Activated T-helper 1 cell treated with anti-CD3 and anti-CD28 coated beads, Interleukin-12 subunit alpha, Interleukin-12 subunit beta, Interleukin-2, Interleukin-4 antibody, amounts not matched to agents 30 ng/mL and 10 ng/mL and 1 ng/mL, durations not matched to agents 14 hours and 24 hours and 36 hours (primary cell): ENCODE data around the gene KRTAP5-2. TPM values are rescaled to one million over a fixed set of nuclear protein-coding genes. Genes with fewer than 3 reads are reported as not detected.
"Not testable (repeated sequence)": the region's sequence is repeated elsewhere in the genome, so short reads cannot be mapped to it uniquely, and the experiment has no call there.

ENCODE experiments used
- DNase-seq: peaks from one replicate; pipeline ENCODE4 v3.0.0; 2021; ENCODE audit warnings: low spot score
- H3K27ac Mint-ChIP-seq: one replicate; pipeline ENCODE4 v1.8.0; 2021; ENCODE audit warnings: mild to moderate bottlenecking, mixed read lengths
- H3K27me3 Mint-ChIP-seq: one replicate; pipeline ENCODE4 v1.8.0; 2022; ENCODE audit warnings: mild to moderate bottlenecking, moderate library complexity, mixed read lengths; ENCODE audit not compliant: insufficient read depth
- H3K36me3 Mint-ChIP-seq: one replicate; pipeline ENCODE4 v1.8.0; 2021; ENCODE audit warnings: low read depth, mixed read lengths
- H3K4me1 Mint-ChIP-seq: one replicate; pipeline ENCODE4 v1.8.0; 2021; ENCODE audit warnings: low read depth, mixed read lengths
- H3K4me3 Mint-ChIP-seq: one replicate; pipeline ENCODE4 v1.8.0; 2021; ENCODE audit warnings: mild to moderate bottlenecking, moderate library complexity, mixed read lengths
- H3K9me3 Mint-ChIP-seq: one replicate; pipeline ENCODE4 v1.8.0; 2021; ENCODE audit warnings: mixed read lengths
- intact Hi-C: fragments of 100-400 bp; cut with micrococcal nuclease; formaldehyde crosslinking; loops from one replicate; pipeline ENCODE4 v1.15.1; 2024
- total RNA-seq: library from RNA; stranded (reverse); gene quantifications from 2 replicates; pipeline ENCODE4 v1.2.3, GENCODE V29; 2022

KRTAP5-2 gene
- total RNA-seq, 1 donor from 2014 or later = not detected

DNA sequence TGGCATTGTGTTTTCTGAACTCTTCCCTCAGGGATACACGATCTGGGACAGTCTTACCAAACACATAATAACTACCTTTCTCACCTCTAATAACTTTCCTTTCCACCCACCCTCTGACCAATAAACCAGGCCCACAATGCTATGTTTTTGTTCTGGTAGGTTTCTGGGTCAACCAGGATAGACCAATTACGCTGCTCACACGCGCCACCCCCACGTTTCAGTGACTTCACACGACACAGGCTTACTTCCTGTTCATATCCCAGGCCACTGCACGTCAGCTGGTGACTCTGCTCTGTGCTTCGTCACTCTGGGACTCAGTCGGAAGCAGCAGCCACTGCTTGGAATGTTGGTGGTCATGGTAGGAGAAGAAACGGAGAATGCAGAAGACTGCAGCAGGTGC is 21.4 kb upstream of the KRTAP5-2 start:
- no peak overlapping the region for H3K27ac Mint-ChIP-seq
- peaks cover 5% of the 10 kb centered on the region for H3K4me1 Mint-ChIP-seq
- intact Hi-C loops = no loop called here
- no peaks in the 10 kb centered on the region for H3K9me3 Mint-ChIP-seq
- DNase-seq = no peak
- no peak overlapping the region for H3K4me3 Mint-ChIP-seq
- no peaks in the 10 kb centered on the region for H3K36me3 Mint-ChIP-seq
- peaks cover 2% of the 10 kb centered on the region for H3K27me3 Mint-ChIP-seq

DNA sequence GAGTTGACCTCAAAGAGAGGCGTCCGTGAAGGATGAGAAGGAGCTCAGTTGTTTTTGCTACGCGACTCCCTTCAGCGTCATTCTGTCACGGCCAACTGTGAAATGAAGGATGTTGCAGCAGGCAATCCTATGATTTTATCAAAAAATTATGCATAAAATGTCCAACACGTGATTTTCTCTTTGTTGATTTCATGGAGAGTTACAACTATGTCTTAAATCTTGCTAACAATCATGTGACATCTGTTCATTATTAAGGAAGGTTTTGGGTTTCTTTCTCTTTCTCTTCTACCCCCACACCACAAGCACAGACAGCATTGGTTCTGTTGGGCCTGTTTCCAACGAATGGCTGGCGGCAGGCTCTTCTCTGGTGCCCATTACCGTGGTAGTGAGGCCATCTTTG is 20.1 kb upstream of the KRTAP5-2 start:
- no peak overlapping the region for H3K4me3 Mint-ChIP-seq
- no peak overlapping the region for H3K27ac Mint-ChIP-seq
- DNase-seq = no peak
- H3K9me3 Mint-ChIP-seq = no peaks in the 10 kb centered on the region
- intact Hi-C loops = no loop called here
- H3K27me3 Mint-ChIP-seq = peaks cover 2% of the 10 kb centered on the region
- no peaks in the 10 kb centered on the region for H3K36me3 Mint-ChIP-seq
- H3K4me1 Mint-ChIP-seq = peaks cover 5% of the 10 kb centered on the region

DNA sequence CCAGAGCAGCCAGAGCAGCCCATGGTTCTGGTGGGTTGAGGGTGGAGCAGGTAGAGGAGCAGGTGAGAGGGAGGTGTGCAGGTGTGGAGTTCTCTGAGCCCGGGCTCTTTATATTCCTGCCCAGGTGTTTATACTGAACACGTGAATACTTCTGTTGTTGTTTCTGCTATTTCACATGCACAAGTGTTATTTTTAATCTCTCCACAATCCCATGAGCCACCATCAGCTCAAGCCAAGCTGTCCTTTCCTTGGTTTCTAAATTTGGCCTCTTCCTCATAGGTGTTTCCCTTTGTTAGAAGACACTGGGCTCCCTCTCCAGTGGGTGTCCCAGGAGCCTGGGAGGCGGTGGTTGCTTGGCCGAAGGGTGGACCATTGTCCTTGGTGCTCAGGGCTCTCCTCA is 10.3 kb upstream of the KRTAP5-2 start, which contains the start of gene KRTAP5-3:
Gene KRTAP5-3, minus strand, starts transcription at position 101 of the 400 bp plus-strand sequence. Its CDS starts 78 bp downstream, at position 23.
- Mint-ChIP-seq H3K27ac (no peak within 1 kb of the TSS), H3K27me3 (peaks cover 11% of the 10 kb centered on the region)

DNA sequence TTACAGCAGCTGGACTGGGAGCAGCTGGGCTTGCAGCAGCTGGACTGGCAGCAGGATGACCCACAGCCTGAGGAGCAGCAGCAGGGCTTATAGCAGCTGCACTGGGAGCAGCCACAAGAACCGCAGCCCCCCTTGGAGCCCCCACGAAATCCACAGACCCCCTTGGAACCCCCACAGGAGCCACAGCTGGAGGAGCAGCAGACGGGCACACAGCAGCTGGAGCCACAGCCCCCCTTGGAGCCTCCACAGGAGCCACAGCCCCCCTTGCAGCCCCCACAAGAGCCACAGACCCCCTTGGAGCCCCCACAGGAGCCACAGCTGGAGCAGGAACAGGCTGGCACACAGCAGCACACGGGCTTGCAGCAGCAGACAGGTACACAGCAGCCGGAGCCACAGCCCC is 9.8 kb upstream of the KRTAP5-2 start:
- intact Hi-C loops, H3K36me3 Mint-ChIP-seq, DNase-seq, H3K9me3 Mint-ChIP-seq, H3K4me1 Mint-ChIP-seq, H3K27ac Mint-ChIP-seq, H3K4me3 Mint-ChIP-seq: not testable (repeated sequence)
- H3K27me3 Mint-ChIP-seq = peaks cover 13% of the 10 kb centered on the region

More for the DNA sequence above, 10.3 kb upstream of the KRTAP5-2 start, which contains the start of gene KRTAP5-3:
- Mint-ChIP-seq H3K9me3 (no peaks in the 10 kb centered on the region), H3K4me3 (no peak within 1 kb of the TSS), H3K4me1 (no peaks in the 10 kb centered on the region), H3K36me3 (no peaks in the 10 kb centered on the region)
- DNase-seq = no peak
- intact Hi-C loops = no loop called here

DNA sequence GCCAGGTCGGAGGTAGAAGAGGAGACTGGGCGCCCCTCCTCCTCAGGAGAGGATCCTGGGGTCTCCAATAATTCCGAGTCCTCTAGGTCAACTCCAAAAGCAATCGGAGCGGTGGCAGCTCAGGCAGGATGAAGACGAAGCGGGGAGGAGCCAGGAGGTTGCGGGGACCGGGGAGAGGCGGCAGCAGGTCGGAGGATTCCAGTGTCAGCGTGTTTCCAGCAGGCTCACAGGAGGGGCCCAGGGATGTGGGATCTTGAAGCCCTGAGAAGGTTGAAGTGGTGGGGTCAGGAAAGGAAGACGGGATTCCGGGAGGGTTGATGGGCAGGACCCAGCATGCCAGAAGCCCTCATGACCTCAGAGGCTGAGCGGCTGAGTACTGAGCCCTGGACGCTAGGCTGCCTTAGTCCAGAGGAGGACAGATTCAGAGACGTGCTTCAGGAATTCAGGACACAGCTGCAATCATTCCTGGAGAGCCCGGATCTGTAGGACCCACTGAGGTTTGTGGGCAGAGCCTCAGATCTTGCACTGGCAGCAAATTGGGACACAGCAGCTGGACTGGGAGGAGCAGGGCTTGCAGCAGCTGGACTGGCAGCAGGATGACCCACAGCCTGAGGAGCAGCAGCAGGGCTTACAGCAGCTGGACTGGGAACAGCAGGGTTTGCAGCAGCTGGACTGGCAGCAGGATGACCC is 9.2 kb upstream of the KRTAP5-2 start:
- H3K4me1 Mint-ChIP-seq, H3K27ac Mint-ChIP-seq, H3K9me3 Mint-ChIP-seq, H3K4me3 Mint-ChIP-seq, DNase-seq, H3K36me3 Mint-ChIP-seq, intact Hi-C loops: not testable (repeated sequence)
- peaks cover 16% of the 10 kb centered on the region for H3K27me3 Mint-ChIP-seq

DNA sequence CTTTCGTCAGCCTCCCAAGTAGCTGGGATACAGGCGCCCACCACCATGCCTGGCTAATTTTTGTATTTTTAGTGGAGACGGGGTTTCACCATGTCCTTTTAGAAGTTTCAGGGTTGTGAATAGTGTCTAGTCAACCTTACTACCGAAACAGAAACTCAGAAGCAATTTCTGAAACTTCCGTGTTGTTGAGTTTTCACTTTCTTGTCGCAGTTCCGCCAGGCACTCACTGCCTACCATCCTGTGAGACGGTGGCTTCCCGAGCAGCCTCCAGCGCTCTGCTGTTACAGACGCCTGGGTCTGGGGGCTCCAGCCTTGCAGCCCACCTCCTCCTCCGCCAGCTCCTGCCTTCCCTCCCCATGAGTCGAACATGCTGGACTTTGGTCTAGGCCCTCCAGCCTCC is 7.8 kb upstream of the KRTAP5-2 start:
- DNase-seq, H3K4me3 Mint-ChIP-seq, H3K9me3 Mint-ChIP-seq, H3K27ac Mint-ChIP-seq, H3K36me3 Mint-ChIP-seq, intact Hi-C loops, H3K4me1 Mint-ChIP-seq: not testable (repeated sequence)
- H3K27me3 Mint-ChIP-seq = peaks cover 16% of the 10 kb centered on the region

DNA sequence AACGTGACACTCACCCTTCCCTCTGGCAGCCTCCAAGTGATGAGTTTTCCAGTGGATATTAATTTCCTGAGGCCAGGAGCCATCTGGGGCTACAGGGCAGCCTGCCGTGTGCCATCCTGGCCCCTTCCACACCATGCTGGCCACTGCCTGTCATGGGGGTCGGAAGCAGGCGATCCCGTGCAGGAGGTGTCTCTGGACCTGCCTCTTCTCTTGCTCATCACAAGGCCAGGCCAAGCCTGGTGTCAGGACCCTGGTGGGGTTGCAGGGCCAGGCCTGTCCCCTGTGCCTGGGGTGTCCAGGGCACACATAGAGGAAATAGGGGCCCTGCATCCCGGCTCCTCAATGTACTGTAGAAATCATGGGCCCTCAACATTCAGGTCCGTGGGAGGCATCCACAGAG is 6.6 kb upstream of the KRTAP5-2 start:
- no peaks in the 10 kb centered on the region for H3K9me3 Mint-ChIP-seq
- H3K27ac Mint-ChIP-seq = no peak overlapping the region
- DNase-seq = no peak
- no peaks in the 10 kb centered on the region for H3K36me3 Mint-ChIP-seq
- no peaks in the 10 kb centered on the region for H3K4me1 Mint-ChIP-seq
- peaks cover 27% of the 10 kb centered on the region for H3K27me3 Mint-ChIP-seq
- no peak overlapping the region for H3K4me3 Mint-ChIP-seq
- intact Hi-C loops = no loop called here

DNA sequence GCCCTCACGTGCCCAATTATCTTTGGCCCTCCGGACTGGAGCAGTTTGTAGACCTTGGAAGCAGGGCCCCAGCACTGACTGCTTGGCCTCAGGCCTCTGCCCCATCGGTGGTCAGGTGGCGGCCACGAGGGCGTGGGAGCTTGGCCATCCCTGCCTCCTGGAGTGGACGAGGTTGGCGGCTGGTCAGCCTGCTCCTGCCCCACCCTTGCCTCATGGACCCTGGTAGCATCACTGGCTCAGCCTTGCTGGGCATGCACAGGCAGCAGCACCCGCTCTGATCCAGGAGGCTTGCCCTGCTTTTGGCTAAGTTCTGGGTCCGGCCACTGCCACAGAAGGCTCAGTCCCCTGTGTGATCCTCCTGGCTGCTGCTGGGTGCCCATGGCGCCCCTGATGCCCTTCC is 6.1 kb upstream of the KRTAP5-2 start:
- Mint-ChIP-seq H3K27me3 (peaks cover 32% of the 10 kb centered on the region), H3K36me3 (no peaks in the 10 kb centered on the region), H3K4me1 (no peaks in the 10 kb centered on the region), H3K27ac (no peak overlapping the region), H3K4me3 (no peak overlapping the region), H3K9me3 (no peaks in the 10 kb centered on the region)
- intact Hi-C loops = no loop called here
- no peak for DNase-seq

DNA sequence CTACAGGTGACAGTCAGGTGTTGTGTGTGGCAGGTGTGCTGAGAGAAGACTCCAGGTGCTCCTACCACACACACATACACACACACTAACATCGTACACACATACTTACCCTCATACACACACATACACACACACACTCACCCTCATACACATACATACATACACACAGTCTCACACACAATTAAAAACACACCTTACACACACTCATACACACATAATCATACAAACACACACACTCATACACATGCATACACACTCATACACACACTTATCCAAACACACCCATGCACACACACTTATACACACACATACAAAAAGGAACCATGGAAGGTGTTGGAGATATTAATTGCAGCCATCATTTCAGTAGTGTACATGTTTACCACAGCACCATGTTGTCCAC is 5.5 kb upstream of the KRTAP5-2 start:
- Mint-ChIP-seq H3K27me3 (peaks cover 32% of the 10 kb centered on the region), H3K27ac (no peak overlapping the region), H3K4me1 (no peaks in the 10 kb centered on the region), H3K9me3 (no peaks in the 10 kb centered on the region), H3K4me3 (no peak overlapping the region), H3K36me3 (no peaks in the 10 kb centered on the region)
- intact Hi-C loops = no loop called here
- no peak for DNase-seq

DNA sequence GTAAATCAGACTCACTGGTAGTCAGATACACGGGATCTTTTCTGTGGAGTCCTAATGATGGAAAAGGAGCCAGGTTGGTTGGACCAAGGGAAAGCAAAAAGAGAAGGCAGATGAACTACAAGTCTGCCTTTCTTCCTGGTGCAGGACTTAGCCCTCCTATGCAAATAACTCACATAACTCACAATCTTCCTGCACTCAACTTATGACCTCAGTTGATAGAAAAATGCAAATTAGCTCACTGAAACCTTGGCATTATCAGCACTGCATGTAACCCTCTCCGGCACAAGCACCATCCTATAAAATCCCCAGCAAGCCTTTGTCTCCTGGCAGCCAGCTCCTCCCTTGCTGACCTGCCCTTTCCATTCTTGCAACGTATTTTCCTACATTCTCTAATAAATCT is 3.6 kb upstream of the KRTAP5-2 start:
- H3K4me1 Mint-ChIP-seq, H3K4me3 Mint-ChIP-seq, intact Hi-C loops, H3K9me3 Mint-ChIP-seq, H3K27ac Mint-ChIP-seq, H3K36me3 Mint-ChIP-seq, DNase-seq: not testable (repeated sequence)
- H3K27me3 Mint-ChIP-seq = peaks cover 28% of the 10 kb centered on the region

DNA sequence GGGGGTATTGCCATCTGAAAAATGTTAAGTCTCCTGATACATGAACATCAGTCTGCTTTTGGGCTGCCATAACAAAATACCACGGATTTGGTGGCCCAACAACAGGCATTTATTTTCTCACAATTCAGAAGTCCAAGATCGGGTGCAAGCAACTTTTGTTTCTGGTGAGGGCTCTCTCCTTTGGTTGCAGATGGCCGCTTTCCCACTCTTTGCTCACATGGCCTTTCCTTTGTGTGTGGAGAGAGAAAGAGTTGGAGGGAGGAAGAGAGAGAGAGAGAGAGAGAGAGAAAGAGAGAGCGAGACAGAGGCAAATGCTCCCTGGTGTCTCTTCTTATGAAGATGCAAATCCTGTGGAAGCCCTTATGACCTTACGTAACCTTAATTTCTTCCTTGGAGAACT is 2.5 kb upstream of the KRTAP5-2 start:
- no peaks in the 10 kb centered on the region for H3K36me3 Mint-ChIP-seq
- DNase-seq = no peak
- peaks cover 32% of the 10 kb centered on the region for H3K27me3 Mint-ChIP-seq
- no peak overlapping the region for H3K4me3 Mint-ChIP-seq
- H3K9me3 Mint-ChIP-seq = no peaks in the 10 kb centered on the region
- H3K27ac Mint-ChIP-seq = no peak overlapping the region
- no peaks in the 10 kb centered on the region for H3K4me1 Mint-ChIP-seq
- intact Hi-C loops = no loop called here

DNA sequence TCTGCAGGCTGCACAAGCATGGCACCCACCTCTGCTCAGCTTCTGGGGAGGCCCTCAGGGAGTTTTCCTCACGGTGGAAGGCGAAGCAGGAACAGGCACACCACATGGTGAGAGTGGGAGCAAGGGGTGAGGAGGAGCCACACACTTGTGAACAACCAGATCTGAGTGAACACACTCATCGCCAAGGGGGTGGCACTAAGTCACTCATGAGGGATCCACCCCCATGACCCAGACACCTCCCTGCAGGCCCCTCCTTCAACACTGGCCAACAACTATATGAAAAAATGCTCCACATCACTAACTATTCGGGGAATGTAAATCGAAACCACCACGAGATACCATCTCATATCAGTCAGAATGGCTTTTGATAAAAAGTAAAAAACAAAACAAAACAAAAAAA is 722 bp upstream of the KRTAP5-2 start:
- DNase-seq = no peak
- no peak overlapping the region for H3K27ac Mint-ChIP-seq
- peaks cover 45% of the 10 kb centered on the region for H3K27me3 Mint-ChIP-seq
- H3K4me1 Mint-ChIP-seq = no peaks in the 10 kb centered on the region
- intact Hi-C loops = no loop called here
- no peak overlapping the region for H3K4me3 Mint-ChIP-seq
- H3K36me3 Mint-ChIP-seq = no peaks in the 10 kb centered on the region
- no peaks in the 10 kb centered on the region for H3K9me3 Mint-ChIP-seq

DNA sequence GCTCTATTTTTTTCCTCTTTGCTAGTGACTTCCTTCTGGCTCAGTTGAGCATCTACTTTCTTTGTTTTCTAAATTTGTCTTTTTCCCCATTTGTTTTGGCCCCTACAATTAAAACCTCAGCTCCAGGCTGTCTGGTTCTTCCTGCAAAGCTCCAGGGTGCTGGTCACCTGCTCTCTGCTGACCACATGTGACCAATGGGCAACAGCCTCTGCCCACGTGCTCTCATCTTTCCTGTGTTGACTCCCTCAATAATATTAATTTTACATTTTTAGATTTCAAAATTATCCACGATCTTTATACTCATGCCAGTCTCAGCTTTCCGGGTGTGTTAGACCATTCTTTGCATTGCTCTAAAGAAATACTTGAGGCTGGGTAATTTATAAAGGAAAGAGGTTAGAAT is 312 bp upstream of the KRTAP5-2 start:
- DNase-seq, H3K27ac Mint-ChIP-seq, H3K9me3 Mint-ChIP-seq, H3K36me3 Mint-ChIP-seq, H3K4me1 Mint-ChIP-seq, intact Hi-C loops, H3K4me3 Mint-ChIP-seq: not testable (repeated sequence)
- peaks cover 46% of the 10 kb centered on the region for H3K27me3 Mint-ChIP-seq
